ENCODE results near the gene DNPEP. TPM values are rescaled to one million over a fixed set of nuclear protein-coding genes. Genes with fewer than 3 reads are reported as not detected.
"Not testable (repeated sequence)": the region's sequence is repeated elsewhere in the genome, so short reads cannot be mapped to it uniquely, and the experiment has no call there.

The DNPEP gene
- total and polyA plus RNA-seq, 2 donors (not counting 3 experiments of a cell fraction or from before 2014, with no cell fraction given), result 40.4 to 77.5 TPM

DNA sequence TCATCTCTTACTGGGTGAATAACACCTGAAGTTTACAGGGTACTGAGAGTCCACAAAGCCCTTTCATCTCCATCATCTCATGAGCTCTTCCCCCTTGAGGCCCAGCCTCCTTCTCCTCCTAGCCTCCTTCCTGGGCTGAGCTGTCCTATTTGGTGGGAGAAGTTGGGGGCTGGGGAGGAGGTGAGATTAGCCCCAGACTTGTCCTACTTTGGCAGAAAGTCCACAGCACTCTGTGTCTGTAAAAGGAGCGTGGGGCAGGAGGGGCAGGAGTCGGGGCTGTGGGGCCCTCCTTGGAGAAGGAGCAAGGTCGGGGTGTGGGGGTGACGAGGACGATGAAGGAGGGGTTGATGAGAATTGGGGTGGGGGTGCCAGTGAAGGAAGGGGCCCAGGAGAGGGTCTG, 20.5 kb upstream of the DNPEP start:
- TF ChIP-seq MYC (IDR thresholded peaks at IDR 0.05; ENCODE audit: low read depth, low read length) (no peak), GATA2 (IDR thresholded peaks at IDR 0.05; ENCODE audit: insufficient read depth, insufficient read length, low read depth, low read length) (no peak), POLR2A (IDR thresholded peaks at IDR 0.05; ENCODE audit: low read depth, low read length) (no peak), JUN (IDR thresholded peaks at IDR 0.05; ENCODE audit: borderline replicate concordance, insufficient read depth, insufficient read length, low read depth) (no peak), POLR2AphosphoS5 (IDR thresholded peaks at IDR 0.05; ENCODE audit: insufficient read depth, low read depth, low read length) (no peak), FOS (IDR thresholded peaks at IDR 0.05; ENCODE audit: borderline replicate concordance, insufficient read depth, low read length) (no peak)
- TF ChIP-seq, protein P1, sequence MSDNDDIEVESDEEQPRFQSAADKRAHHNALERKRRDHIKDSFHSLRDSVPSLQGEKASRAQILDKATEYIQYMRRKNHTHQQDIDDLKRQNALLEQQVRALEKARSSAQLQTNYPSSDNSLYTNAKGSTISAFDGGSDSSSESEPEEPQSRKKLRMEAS (IDR thresholded peaks at IDR 0.05; ENCODE audit: insufficient read depth, insufficient read length), result no peak
- TF ChIP-seq, protein P2, sequence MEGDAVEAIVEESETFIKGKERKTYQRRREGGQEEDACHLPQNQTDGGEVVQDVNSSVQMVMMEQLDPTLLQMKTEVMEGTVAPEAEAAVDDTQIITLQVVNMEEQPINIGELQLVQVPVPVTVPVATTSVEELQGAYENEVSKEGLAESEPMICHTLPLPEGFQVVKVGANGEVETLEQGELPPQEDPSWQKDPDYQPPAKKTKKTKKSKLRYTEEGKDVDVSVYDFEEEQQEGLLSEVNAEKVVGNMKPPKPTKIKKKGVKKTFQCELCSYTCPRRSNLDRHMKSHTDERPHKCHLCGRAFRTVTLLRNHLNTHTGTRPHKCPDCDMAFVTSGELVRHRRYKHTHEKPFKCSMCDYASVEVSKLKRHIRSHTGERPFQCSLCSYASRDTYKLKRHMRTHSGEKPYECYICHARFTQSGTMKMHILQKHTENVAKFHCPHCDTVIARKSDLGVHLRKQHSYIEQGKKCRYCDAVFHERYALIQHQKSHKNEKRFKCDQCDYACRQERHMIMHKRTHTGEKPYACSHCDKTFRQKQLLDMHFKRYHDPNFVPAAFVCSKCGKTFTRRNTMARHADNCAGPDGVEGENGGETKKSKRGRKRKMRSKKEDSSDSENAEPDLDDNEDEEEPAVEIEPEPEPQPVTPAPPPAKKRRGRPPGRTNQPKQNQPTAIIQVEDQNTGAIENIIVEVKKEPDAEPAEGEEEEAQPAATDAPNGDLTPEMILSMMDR (IDR thresholded peaks at IDR 0.05; ENCODE audit: extremely low read depth in 1 of 2, insufficient read depth in 1 of 2, low read depth in 1 of 2, low read length in 2 of 2), result no peak
- intact Hi-C loops (cut with micrococcal nuclease), result no loop called here
- no peak for FAIRE-seq
- ChIA-PET CTCF (interaction anchor here (5.0 kb wide), 1 partner anchor 122 kb away, joined by 29 read pairs; no protein-coding TSS in a partner anchor), POLR2A (no interaction called here)
- H3K9ac ChIP-seq (replicated peaks; ENCODE audit: extremely low read depth, insufficient read depth, low read length), result no peak overlapping the region
- DNase-seq (ENCODE audit: low read depth, low spot score), result no peak
- no peak overlapping the region for H3K27ac ChIP-seq (ENCODE audit: insufficient read depth, low read depth, low read length)
- no peak overlapping the region for H3K4me2 ChIP-seq (ENCODE audit: insufficient read depth, low read length)
- H4K20me1 ChIP-seq (replicated peaks; ENCODE audit: control insufficient read depth, extremely low read depth, insufficient read depth, low read length), result no peaks in the 10 kb centered on the region
- no peaks in the 10 kb centered on the region for H3K36me3 ChIP-seq (ENCODE audit: control insufficient read depth in 2 of 2, extremely low read depth in 1 of 2, insufficient read depth in 2 of 2, low read length in 2 of 2)
- no peaks in the 10 kb centered on the region for H3K9me3 ChIP-seq (replicated peaks; ENCODE audit: control insufficient read depth, insufficient read depth, low read length)
- H3K9me1 ChIP-seq (replicated peaks; ENCODE audit: control insufficient read depth, extremely low read depth, insufficient read depth, low read length), result no peaks in the 10 kb centered on the region
- H3K79me2 ChIP-seq (ENCODE audit: control insufficient read depth, insufficient read depth, low read length), result no peaks in the 10 kb centered on the region
- no peak overlapping the region for H3K4me3 ChIP-seq (replicated peaks in 1 of 3; ENCODE audit: insufficient read depth in 1 of 3, low read depth in 1 of 3, low read length in 3 of 3)
- H3K4me1 ChIP-seq (ENCODE audit: control insufficient read depth, extremely low read depth, insufficient read depth, low read length), result peaks cover 2% of the 10 kb centered on the region
- BruUV-seq (replicated peaks), result no TSS peak
- no peak overlapping the region for H2AFZ ChIP-seq (ENCODE audit: low read depth, low read length)
- H3K27me3 ChIP-seq (ENCODE audit: control insufficient read depth in 2 of 2, insufficient read depth in 2 of 2, low read length in 2 of 2), result peaks cover 0 to 4% of the 10 kb centered on the region in 2 experiments
- dilution Hi-C loops (cut with MboI; ENCODE audit: extremely low pct_ligation_motif_present, low sequenced_read_pairs), result no loop called here

DNA sequence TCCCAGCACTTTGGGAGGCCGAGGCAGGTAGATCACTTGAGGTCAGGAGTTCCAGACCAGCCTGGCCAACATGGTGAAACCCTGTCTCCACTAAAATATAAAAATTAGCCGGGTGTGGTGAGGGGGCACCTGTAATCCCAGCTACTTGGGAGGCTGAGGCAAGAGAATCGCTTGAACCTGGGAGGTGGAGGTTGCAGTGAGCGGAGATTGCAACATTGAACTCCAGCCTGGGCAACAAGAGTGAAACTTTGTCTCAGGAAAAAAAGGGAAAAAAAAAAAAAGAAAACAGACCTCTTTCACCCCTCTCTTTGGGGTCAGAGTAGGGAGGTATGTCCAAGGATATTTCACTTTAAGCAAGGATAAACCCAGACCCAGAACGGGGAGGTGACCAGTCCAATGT, 19.6 kb upstream of the DNPEP start:
- H2AFZ ChIP-seq (ENCODE audit: low read depth, low read length); H3K9ac ChIP-seq (replicated peaks; ENCODE audit: extremely low read depth, insufficient read depth, low read length): not testable (repeated sequence)

More for the DNA sequence above, 19.6 kb upstream of the DNPEP start:
- H3K27ac ChIP-seq (ENCODE audit: insufficient read depth, low read depth, low read length); H3K9me3 ChIP-seq (replicated peaks; ENCODE audit: control insufficient read depth, insufficient read depth, low read length); DNase-seq (ENCODE audit: low read depth, low spot score); BruUV-seq (replicated peaks); H4K20me1 ChIP-seq (replicated peaks; ENCODE audit: control insufficient read depth, extremely low read depth, insufficient read depth, low read length); intact Hi-C loops (cut with micrococcal nuclease); H3K9me1 ChIP-seq (replicated peaks; ENCODE audit: control insufficient read depth, extremely low read depth, insufficient read depth, low read length); POLR2A ChIA-PET; H3K4me3 ChIP-seq (replicated peaks in 1 of 3; ENCODE audit: insufficient read depth in 1 of 3, low read depth in 1 of 3, low read length in 3 of 3); H3K79me2 ChIP-seq (ENCODE audit: control insufficient read depth, insufficient read depth, low read length); dilution Hi-C loops (cut with MboI; ENCODE audit: extremely low pct_ligation_motif_present, low sequenced_read_pairs); FAIRE-seq; H3K4me2 ChIP-seq (ENCODE audit: insufficient read depth, low read length); H3K36me3 ChIP-seq (ENCODE audit: control insufficient read depth in 2 of 2, extremely low read depth in 1 of 2, insufficient read depth in 2 of 2, low read length in 2 of 2); H3K4me1 ChIP-seq (ENCODE audit: control insufficient read depth, extremely low read depth, insufficient read depth, low read length); H3K27me3 ChIP-seq (ENCODE audit: control insufficient read depth in 2 of 2, insufficient read depth in 2 of 2, low read length in 2 of 2): not testable (repeated sequence)
- CTCF ChIA-PET, result interaction anchor here (5.0 kb wide), 1 partner anchor 122 kb away, joined by 29 read pairs; no protein-coding TSS in a partner anchor
